ENCODE results near the gene ZNF366.

ZNF366 gene

DNA sequence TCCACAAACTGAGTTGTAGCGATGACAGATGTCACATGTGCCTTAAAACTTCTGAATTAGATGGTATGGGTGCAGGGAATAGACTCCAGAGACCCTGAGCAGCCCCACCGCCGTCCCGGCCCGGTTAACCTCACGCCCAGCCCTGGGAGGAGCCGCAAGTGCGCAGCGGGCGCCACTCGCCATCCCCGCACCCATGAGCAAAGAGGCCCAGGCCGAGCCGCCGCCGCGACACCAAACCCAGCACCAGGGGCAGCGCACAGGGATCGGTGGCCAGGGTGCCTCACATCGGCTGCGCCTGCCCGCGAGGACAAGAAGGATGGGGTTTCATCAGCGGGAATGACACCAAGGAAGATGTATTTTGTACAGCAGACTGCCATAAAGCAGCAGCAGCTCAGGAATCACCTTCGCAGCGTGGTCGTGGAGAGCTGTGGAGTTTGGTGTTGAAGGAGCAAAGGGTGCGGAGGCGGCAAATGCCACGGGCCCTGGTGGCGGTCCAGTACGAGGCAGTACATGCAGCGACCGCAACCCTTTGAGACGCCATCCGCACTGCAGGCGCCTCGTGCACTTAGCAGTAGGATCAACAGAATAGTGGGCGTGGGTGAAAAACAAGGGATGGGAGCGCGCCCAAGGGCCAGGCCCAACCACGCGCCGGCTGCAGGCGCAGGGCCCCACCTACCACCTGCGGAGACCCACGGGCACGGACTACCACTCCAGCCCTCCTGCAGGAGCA, 89.7 kb downstream of the ZNF366 start:
- ChIA-PET CTCF (no interaction called here), POLR2A (no interaction called here)
- TF ChIP-seq FOXA1 (IDR thresholded peaks at IDR 0.05) (no peak), CTBP1 (IDR thresholded peaks at IDR 0.05; ENCODE audit: borderline replicate concordance) (no peak), SUZ12 (IDR thresholded peaks at IDR 0.05) (no peak), SP1 (IDR thresholded peaks at IDR 0.05) (no peak), L3MBTL2 (conservative IDR thresholded peaks at IDR 0.05) (no peak)
- TF ChIP-seq, protein P1, sequence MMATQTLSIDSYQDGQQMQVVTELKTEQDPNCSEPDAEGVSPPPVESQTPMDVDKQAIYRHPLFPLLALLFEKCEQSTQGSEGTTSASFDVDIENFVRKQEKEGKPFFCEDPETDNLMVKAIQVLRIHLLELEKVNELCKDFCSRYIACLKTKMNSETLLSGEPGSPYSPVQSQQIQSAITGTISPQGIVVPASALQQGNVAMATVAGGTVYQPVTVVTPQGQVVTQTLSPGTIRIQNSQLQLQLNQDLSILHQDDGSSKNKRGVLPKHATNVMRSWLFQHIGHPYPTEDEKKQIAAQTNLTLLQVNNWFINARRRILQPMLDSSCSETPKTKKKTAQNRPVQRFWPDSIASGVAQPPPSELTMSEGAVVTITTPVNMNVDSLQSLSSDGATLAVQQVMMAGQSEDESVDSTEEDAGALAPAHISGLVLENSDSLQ (IDR thresholded peaks at IDR 0.05): no peak
- DNase-seq (ENCODE audit: extremely low spot score): no peak

DNA sequence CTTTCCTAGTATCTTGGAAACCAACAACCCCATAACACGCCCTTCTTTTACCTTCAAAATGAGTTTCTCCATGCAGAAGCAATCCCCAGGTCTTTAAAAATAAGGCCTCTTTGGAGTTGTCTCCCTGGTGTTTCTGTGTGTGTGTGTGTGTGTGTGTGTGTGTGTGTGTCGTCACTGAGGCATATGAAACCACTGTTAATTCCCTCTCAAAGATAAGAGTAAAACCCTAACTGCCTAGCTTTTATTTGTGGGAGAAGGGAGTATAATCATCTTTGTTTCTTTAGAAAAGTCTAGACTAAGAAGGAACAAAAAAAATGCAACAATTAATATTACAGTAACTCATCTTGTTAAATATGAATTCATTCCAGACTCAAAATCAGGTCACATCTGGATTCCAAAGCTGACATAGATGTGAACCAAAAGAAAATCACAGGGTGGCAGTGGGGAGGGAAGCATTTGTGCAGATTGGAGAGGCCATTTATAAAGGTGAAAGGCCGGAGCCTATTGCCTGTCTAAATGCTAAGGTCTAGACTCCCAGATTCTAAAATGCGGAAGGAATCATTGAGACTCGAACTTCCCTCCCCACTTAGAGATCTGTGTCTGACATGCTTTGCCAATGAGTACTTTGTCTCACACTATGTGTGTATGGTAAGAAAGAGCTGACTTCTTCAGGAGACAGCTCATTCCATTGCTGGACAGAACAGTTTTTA, 91.4 kb downstream of the ZNF366 start:
- POLR2A ChIA-PET: no interaction called here
- no peak for TF ChIP-seq CTBP1 (IDR thresholded peaks at IDR 0.05; ENCODE audit: borderline replicate concordance)
- no peak for TF ChIP-seq FOXA1 (IDR thresholded peaks at IDR 0.05)
- no peak for TF ChIP-seq TARDBP (IDR thresholded peaks at IDR 0.05)
- TF ChIP-seq, protein P1 (IDR thresholded peaks at IDR 0.05): no peak
- no peak for TF ChIP-seq BHLHE40 (IDR thresholded peaks at IDR 0.05; ENCODE audit: borderline replicate concordance)
- no peak for TF ChIP-seq ELF4 (IDR thresholded peaks at IDR 0.05)
- no peak for TF ChIP-seq ARNT (IDR thresholded peaks at IDR 0.05)
- TF ChIP-seq L3MBTL2 (conservative IDR thresholded peaks at IDR 0.05): no peak
- no peak for TF ChIP-seq LEF1 (IDR thresholded peaks at IDR 0.05; ENCODE audit: borderline replicate concordance)
- no peak for TF ChIP-seq FOXM1 (IDR thresholded peaks at IDR 0.05; ENCODE audit: borderline replicate concordance)
- TF ChIP-seq NFRKB (IDR thresholded peaks at IDR 0.05): no peak
- TF ChIP-seq SUZ12 (IDR thresholded peaks at IDR 0.05): no peak
- TF ChIP-seq ZNF384 (IDR thresholded peaks at IDR 0.05): no peak
- TF ChIP-seq HDGF (IDR thresholded peaks at IDR 0.05; ENCODE audit: borderline replicate concordance): no peak
- TF ChIP-seq FOXK2 (IDR thresholded peaks at IDR 0.05): no peak
- TF ChIP-seq SP1 (IDR thresholded peaks at IDR 0.05): no peak
- CTCF ChIA-PET: no interaction called here

DNA sequence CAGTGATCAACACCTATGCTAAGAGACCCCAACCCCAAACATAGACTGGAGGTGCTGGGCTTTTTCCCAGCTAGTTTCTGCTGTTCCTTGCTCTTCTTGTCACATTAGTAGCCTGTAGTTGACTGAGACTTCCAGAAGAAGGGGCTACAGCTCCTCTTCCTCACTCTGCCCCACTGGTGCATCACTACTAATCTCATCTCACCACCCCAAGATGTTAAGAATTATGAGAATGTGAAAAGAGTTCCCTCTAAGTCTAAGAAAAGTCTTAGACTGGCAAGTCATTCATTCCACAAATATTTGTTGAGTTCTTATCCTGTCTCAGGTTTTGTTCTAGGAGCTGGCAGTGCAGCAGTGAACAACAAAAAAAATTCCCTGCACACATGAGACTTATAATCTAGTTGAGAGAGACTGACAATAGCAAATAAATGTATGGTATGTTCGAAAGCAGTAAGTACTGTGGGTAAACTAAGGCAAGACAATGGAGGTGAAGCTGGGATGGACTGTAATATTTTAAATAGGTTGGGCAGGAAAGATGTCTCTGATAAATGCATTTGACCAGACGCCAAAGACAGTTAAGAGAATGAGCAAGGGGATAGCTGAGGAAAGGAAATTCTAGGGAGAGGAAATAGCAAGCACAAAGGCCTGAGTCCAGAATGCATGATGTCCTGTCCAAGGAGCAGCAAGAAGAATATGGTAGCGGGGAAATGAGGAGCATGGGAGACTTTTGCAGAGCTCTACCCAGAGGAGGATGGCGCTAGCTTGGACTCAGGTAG, 94.7 kb downstream of the ZNF366 start:
- ChIA-PET CTCF (no interaction called here), POLR2A (no interaction called here)
- no peak for TF ChIP-seq ELF4 (IDR thresholded peaks at IDR 0.05)
- no peak for TF ChIP-seq L3MBTL2 (conservative IDR thresholded peaks at IDR 0.05)
- no peak for TF ChIP-seq FOXK2 (IDR thresholded peaks at IDR 0.05)
- TF ChIP-seq TARDBP (IDR thresholded peaks at IDR 0.05): no peak
- no peak for TF ChIP-seq SP1 (IDR thresholded peaks at IDR 0.05)
- no peak for TF ChIP-seq ARNT (IDR thresholded peaks at IDR 0.05)
- TF ChIP-seq HDGF (IDR thresholded peaks at IDR 0.05; ENCODE audit: borderline replicate concordance): no peak
- TF ChIP-seq, protein P1 (IDR thresholded peaks at IDR 0.05): no peak
- DNase-seq (ENCODE audit: extremely low spot score): no peak

More for the DNA sequence above, 91.4 kb downstream of the ZNF366 start:
- no peak for DNase-seq (ENCODE audit: extremely low spot score)

DNA sequence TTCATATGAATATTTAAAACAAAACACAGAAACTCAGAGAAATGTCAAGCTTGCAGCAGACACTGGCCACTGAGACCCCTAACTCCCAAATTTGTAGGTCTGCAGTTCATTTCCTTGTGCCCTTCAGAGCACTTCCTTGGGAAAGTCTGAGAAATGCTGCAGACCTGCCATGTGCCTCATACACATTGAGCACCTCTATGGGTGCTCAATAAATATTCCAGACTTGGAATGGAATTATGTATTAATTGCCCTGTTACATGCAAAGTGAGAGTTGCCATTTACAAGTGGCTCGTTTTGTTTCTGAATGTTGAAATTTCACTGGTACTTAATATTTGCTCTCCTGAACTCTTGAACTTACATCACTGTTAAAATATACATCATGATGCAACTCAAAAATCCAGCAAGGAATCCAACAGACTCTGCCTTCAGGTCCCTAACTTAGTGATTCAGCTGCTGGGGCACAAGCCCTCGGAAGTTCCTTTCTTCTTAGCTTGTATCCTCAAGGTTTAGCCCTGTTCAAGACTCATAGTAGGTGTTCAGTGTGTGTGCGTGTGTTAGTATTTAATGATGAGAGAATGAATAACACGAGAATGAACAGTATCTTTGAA, 96.4 kb downstream of the ZNF366 start:
- no peak for TF ChIP-seq L3MBTL2 (conservative IDR thresholded peaks at IDR 0.05)
- TF ChIP-seq FOXA1 (IDR thresholded peaks at IDR 0.05): no peak
- TF ChIP-seq HDGF (IDR thresholded peaks at IDR 0.05; ENCODE audit: borderline replicate concordance): no peak
- TF ChIP-seq, protein P1 (IDR thresholded peaks at IDR 0.05): no peak
- no peak for TF ChIP-seq SUZ12 (IDR thresholded peaks at IDR 0.05)
- TF ChIP-seq ZNF384 (IDR thresholded peaks at IDR 0.05): no peak
- TF ChIP-seq LEF1 (IDR thresholded peaks at IDR 0.05; ENCODE audit: borderline replicate concordance): no peak
- TF ChIP-seq FOXM1 (IDR thresholded peaks at IDR 0.05; ENCODE audit: borderline replicate concordance): no peak
- TF ChIP-seq ARNT (IDR thresholded peaks at IDR 0.05): no peak
- no peak for TF ChIP-seq CTBP1 (IDR thresholded peaks at IDR 0.05; ENCODE audit: borderline replicate concordance)
- no peak for TF ChIP-seq ELF4 (IDR thresholded peaks at IDR 0.05)
- TF ChIP-seq NFRKB (IDR thresholded peaks at IDR 0.05): no peak
- TF ChIP-seq SP1 (IDR thresholded peaks at IDR 0.05): no peak
- no peak for TF ChIP-seq TARDBP (IDR thresholded peaks at IDR 0.05)
- no peak for TF ChIP-seq BHLHE40 (IDR thresholded peaks at IDR 0.05; ENCODE audit: borderline replicate concordance)
- TF ChIP-seq FOXK2 (IDR thresholded peaks at IDR 0.05): no peak
- POLR2A ChIA-PET: no interaction called here
- CTCF ChIA-PET: interaction anchor here (0.5 kb wide), 1 partner anchor 20 kb away, joined by 3 read pairs; no protein-coding TSS in a partner anchor
- no peak for DNase-seq (ENCODE audit: extremely low spot score)

Measured in HEK293T (cell line).